ENCODE measurements around the gene UCK1. TPM values are rescaled to one million over a fixed set of nuclear protein-coding genes. Genes with fewer than 3 reads are reported as not detected.

Gene UCK1
- total and polyA plus RNA-seq, 2 of the 8 experiments (the other 6 are each of a cell fraction or from before 2014, with no cell fraction given), result 35.1 to 42.0 TPM

DNA sequence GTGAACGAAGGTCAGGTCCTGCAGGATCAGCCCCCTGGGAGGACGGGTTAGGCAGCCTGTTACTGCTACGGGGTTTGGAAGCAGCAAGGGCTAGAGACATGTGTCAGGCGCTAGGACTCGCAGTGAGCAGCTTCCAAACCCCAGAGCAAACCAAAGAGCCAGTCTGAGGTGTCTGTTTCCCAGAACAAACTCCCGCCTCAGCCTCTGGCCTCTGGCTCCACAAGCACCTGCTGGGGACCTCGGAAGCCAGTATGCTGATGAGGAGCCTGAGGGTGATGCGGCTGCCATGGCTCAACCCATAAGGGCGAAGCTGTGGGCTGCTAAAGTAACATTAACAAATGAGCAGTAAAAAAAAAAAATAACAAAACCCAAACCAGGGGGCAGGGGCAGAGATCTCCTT lies 49.3 kb upstream of the UCK1 start:
- Histone ChIP-seq H2BK12ac (ENCODE audit: low read depth, low read length) (no peak overlapping the region), H2BK120ac (replicated peaks; ENCODE audit: low read depth, low read length) (no peak overlapping the region), H2BK20ac (ENCODE audit: low read length) (no peak overlapping the region), H2AK5ac (ENCODE audit: low read depth, low read length) (no peak overlapping the region), H4K5ac (ENCODE audit: insufficient read length, low read depth, low read length) (no peak overlapping the region), H3K14ac (ENCODE audit: insufficient read length) (no peak overlapping the region), H4K8ac (ENCODE audit: extremely low read depth, insufficient read depth, low read length) (no peak overlapping the region), H3K27ac (ENCODE audit: low read depth, low read length) (no peak overlapping the region), H3K4me3 (ENCODE audit: extremely low read depth in 1 of 4, insufficient read depth in 2 of 4, low read depth in 3 of 4, low read length in 4 of 4) (no peak overlapping the region), H3K79me2 (ENCODE audit: control insufficient read depth in 1 of 2, insufficient read depth in 2 of 2, low read length in 2 of 2) (no peaks in the 10 kb centered on the region), H2BK15ac (ENCODE audit: low read length) (no peak overlapping the region), H3K4ac (replicated peaks; ENCODE audit: insufficient read length, low read depth, low read length) (no peak overlapping the region), H3K23ac (ENCODE audit: insufficient read length) (no peak overlapping the region), H3K79me1 (ENCODE audit: low read depth, low read length) (no peaks in the 10 kb centered on the region), H3K9me3 (ENCODE audit: insufficient read depth in 2 of 2, low read depth in 1 of 2, low read length in 1 of 2) (no peaks in the 10 kb centered on the region), H3K23me2 (ENCODE audit: low read depth, low read length) (no peaks in the 10 kb centered on the region), H3K27me3 (replicated peaks in 1 of 4; ENCODE audit: control insufficient read depth in 3 of 4, extremely low read depth in 1 of 4, insufficient read depth in 3 of 4, low read length in 3 of 4) (no peaks in the 10 kb centered on the region), H3K36me3 (ENCODE audit: control insufficient read depth in 2 of 4, insufficient read depth in 4 of 4, low read length in 3 of 4) (peaks cover 2 to 10% (median 4%) of the 10 kb centered on the region in 4 experiments; a peak in 5 of 8 replicates), H3K56ac (replicated peaks; ENCODE audit: insufficient read length, low read depth, low read length) (no peak overlapping the region), H4K20me1 (replicated peaks in 1 of 2; ENCODE audit: control insufficient read depth in 1 of 2, insufficient read depth in 2 of 2, low read length in 2 of 2) (peaks cover 0 to 5% of the 10 kb centered on the region in 2 experiments), H3K4me1 (replicated peaks in 1 of 4; ENCODE audit: control insufficient read depth in 3 of 4, insufficient read depth in 4 of 4, low read length in 3 of 4) (no peaks in the 10 kb centered on the region; a peak in 1 of 7 replicates), H2BK5ac (ENCODE audit: low read depth, low read length) (no peak overlapping the region), H3K18ac (ENCODE audit: extremely low read depth, low read length) (no peak overlapping the region), H3K4me2 (ENCODE audit: insufficient read depth in 1 of 2, low read depth in 2 of 2, low read length in 2 of 2) (no peak overlapping the region), H2AFZ (ENCODE audit: low read length) (no peak overlapping the region), H4K91ac (replicated peaks; ENCODE audit: insufficient read length, low read length) (no peak overlapping the region), H3K9ac (replicated peaks in 1 of 4; ENCODE audit: extremely low read depth in 1 of 4, low read depth in 3 of 4, low read length in 3 of 4) (no peak overlapping the region)
- CTCF ChIA-PET (ENCODE audit: partially characterized antibody), result interaction anchor here (0.6 to 2.7 kb wide), 5 partner anchors 8 to 152 kb away, joined by 3 to 10 read pairs (median 4); no protein-coding TSS in a partner anchor
- DNase-seq (ENCODE audit: low read depth in 1 of 2, low spot score in 2 of 2), result no peak
- WGBS, 2 experiments (ENCODE audit: extremely low coverage in 1 of 2, insufficient coverage in 1 of 2, insufficient read length in 1 of 2, insufficient replicate concordance in 2 of 2, low coverage in 1 of 2, low lambda C conversion rate in 2 of 2, missing lambda C conversion rate in 1 of 2), result 93% methylated on average over 8 of the region's 9 CpGs; no CpG with 5 or more reads in 1 of the 2 experiments
- FAIRE-seq, result no peak
- POLR2A ChIA-PET (ENCODE audit: partially characterized antibody), result no interaction called here
- TF ChIP-seq NRF1 (IDR thresholded peaks at IDR 0.05; ENCODE audit: low read depth, low read length), result no peak
- TF ChIP-seq YY1 (IDR thresholded peaks at IDR 0.05; ENCODE audit: low read depth, low read length), result no peak
- no peak for TF ChIP-seq CBX5 (IDR thresholded peaks at IDR 0.05; ENCODE audit: low read depth, low read length)
- no peak for TF ChIP-seq BCL11A (IDR thresholded peaks at IDR 0.05; ENCODE audit: low read depth in 2 of 2, low read length in 2 of 2)
- TF ChIP-seq, protein P1, sequence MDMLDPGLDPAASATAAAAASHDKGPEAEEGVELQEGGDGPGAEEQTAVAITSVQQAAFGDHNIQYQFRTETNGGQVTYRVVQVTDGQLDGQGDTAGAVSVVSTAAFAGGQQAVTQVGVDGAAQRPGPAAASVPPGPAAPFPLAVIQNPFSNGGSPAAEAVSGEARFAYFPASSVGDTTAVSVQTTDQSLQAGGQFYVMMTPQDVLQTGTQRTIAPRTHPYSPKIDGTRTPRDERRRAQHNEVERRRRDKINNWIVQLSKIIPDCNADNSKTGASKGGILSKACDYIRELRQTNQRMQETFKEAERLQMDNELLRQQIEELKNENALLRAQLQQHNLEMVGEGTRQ (IDR thresholded peaks at IDR 0.05; ENCODE audit: low read length), result no peak
- no peak for TF ChIP-seq EGR1 (IDR thresholded peaks at IDR 0.05; ENCODE audit: borderline replicate concordance, low read depth, low read length)
- TF ChIP-seq POU5F1 (IDR thresholded peaks at IDR 0.05; ENCODE audit: low read depth, low read length), result no peak
- no peak for TF ChIP-seq RFX5 (IDR thresholded peaks at IDR 0.05; ENCODE audit: borderline replicate concordance, low read depth, low read length)
- no peak for TF ChIP-seq PHF8 (conservative IDR thresholded peaks at IDR 0.05; ENCODE audit: low read depth, low read length)
- no peak for TF ChIP-seq CBX8 (IDR thresholded peaks at IDR 0.05; ENCODE audit: borderline replicate concordance, low read depth, low read length)
- no peak for TF ChIP-seq SIN3A (conservative IDR thresholded peaks at IDR 0.05 in 1 of 2, IDR thresholded peaks at IDR 0.05 in 1 of 2; ENCODE audit: low read depth in 1 of 2, low read length in 2 of 2)
- no peak for TF ChIP-seq SAP30 (IDR thresholded peaks at IDR 0.05; ENCODE audit: insufficient read depth, insufficient replicate concordance, low read length)
- TF ChIP-seq CHD1 (IDR thresholded peaks at IDR 0.05; ENCODE audit: low read depth, low read length), result no peak

All from H1 (cell line).